Thyroid gland (tissue), 4 donors: Measurements from ENCODE around the gene CHAC1. TPM values are rescaled to one million over a fixed set of nuclear protein-coding genes. Genes with fewer than 3 reads are reported as not detected.

Experiments used
- DNase-seq, 2 donors: peaks; one replicate each; pipeline ENCODE4 v3.0.0-alpha.2; 2019
- H3K27ac ChIP-seq, 3 donors: fragments of 200-600 bp; sonication (generic); 1 replicate in 2 of 3; 2 replicates in 1 of 3; pipeline ENCODE4 v1.5.1; 2016 to 2019; ENCODE audit warnings: mild to moderate bottlenecking in 1 of 3, moderate library complexity in 1 of 3
- H3K27me3 ChIP-seq: fragments of 200-600 bp; sonication (generic); one replicate; pipeline ENCODE4 v1.5.1; 2019
- H3K36me3 ChIP-seq, 2 donors: fragments of 200-600 bp; sonication (generic); one replicate each; pipeline ENCODE4 v1.5.1; 2016 to 2019
- H3K4me1 ChIP-seq, 2 donors: fragments of 200-600 bp; sonication (generic); one replicate each; pipeline ENCODE4 v1.5.1; 2017 to 2019
- H3K4me3 ChIP-seq, 3 donors: fragments of 200-600 bp; sonication (generic); replicated peaks in 1 of 3; 1 replicate in 2 of 3; 2 replicates in 1 of 3; pipeline ENCODE4 v1.5.1; 2016; ENCODE audit warnings: mild to moderate bottlenecking in 1 of 3
- H3K9me3 ChIP-seq: fragments of 200-600 bp; sonication (generic); one replicate; pipeline ENCODE4 v1.5.1; 2017
- CTCF ChIP-seq, 6 experiments: fragments of 200-600 bp in 3 of 6; fragments of 450-650 bp in 3 of 6; sonication (generic) in 3 of 6; IDR thresholded peaks; one replicate each; pipeline ENCODE4 v1.5.1; 2016 to 2019; ENCODE audit warnings: antibody characterized with exemption in 6 of 6, mild to moderate bottlenecking in 2 of 6, inconsistent platforms in 1 of 6, moderate library complexity in 1 of 6
- POLR2A ChIP-seq, 2 donors: fragments of 450-650 bp; IDR thresholded peaks; one replicate each; pipeline ENCODE4 v1.6.1; 2017; ENCODE audit warnings: antibody characterized with exemption in 2 of 2, mild to moderate bottlenecking in 2 of 2, moderate library complexity in 1 of 2
- WGBS, 2 donors: methylation state at CpG; one replicate each; pipeline ENCODE4 v1.1.5; 2017; 5-methylcytosine and 5-hydroxymethylcytosine counted together
- intact Hi-C: fragments of 100-400 bp; cut with DNase I; formaldehyde crosslinking; loops from one replicate; pipeline ENCODE4 v1.15.1; 2023
- total RNA-seq, 4 donors: library from RNA; depleted of rRNA; stranded (reverse); fragments of >200 nt; gene quantifications; one replicate each; pipeline ENCODE4 v1.2.3, GENCODE V29; 2016

Gene CHAC1
- total RNA-seq, 4 donors from 2014 or later = 1.1 to 3.1 (median 1.8) TPM

DNA sequence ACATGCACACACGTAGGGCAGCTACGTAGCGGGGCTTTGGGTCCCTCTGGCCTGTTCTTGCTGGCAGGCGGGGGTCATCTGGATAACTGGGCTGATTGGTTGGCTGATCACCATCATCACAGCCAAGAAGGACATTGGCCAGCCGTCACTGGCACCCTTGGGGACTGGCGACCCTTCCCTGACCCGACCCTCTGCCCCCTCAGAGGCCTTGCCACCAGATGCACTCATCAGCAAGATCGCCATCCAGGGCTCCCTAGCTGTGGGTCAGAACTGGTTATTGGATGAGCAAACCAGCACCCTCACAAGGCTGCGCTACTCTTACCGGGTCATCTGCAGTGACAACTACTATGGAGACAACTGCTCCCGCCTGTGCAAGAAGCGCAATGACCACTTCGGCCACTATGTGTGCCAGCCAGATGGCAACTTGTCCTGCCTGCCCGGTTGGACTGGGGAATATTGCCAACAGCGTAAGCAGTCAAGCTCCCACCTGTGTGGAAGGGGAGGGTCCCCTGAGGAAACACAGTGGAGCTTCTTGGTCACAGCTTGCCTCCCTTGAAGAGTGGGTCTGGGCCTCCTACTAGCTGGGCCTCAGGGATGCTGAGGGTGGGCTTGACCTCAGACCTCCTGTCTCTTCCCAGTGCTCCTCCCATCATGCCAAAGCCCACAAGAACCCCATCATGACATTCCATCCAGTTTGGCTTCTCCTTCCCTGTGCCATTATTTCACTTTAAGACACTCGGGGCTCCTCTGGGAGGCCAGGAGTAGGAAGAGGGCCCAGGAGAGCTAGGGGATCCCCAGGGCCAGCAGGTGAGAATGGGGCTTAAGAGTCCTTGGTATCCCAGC lies 21.8 kb upstream of the CHAC1 start:
- Histone ChIP-seq H3K4me1 (peaks cover 40 to 46% of the 10 kb centered on the region in 2 donors), H3K27me3 (peaks cover 7% of the 10 kb centered on the region), H3K27ac (peak overlapping the region in 1 of 3 donors; percentile 56), H3K36me3 (no peaks in the 10 kb centered on the region), H3K4me3 (peak overlapping the region in 1 of 3 donors; percentile 45), H3K9me3 (no peaks in the 10 kb centered on the region)
- 69 to 70% methylated on average over 15 to 16 of the region's 16 CpGs for WGBS, 2 donors
- no peak for DNase-seq
- intact Hi-C loops = no loop called here
- no peak for TF ChIP-seq CTCF (IDR thresholded peaks at IDR 0.05)
- TF ChIP-seq POLR2A (IDR thresholded peaks at IDR 0.05) = no peak

DNA sequence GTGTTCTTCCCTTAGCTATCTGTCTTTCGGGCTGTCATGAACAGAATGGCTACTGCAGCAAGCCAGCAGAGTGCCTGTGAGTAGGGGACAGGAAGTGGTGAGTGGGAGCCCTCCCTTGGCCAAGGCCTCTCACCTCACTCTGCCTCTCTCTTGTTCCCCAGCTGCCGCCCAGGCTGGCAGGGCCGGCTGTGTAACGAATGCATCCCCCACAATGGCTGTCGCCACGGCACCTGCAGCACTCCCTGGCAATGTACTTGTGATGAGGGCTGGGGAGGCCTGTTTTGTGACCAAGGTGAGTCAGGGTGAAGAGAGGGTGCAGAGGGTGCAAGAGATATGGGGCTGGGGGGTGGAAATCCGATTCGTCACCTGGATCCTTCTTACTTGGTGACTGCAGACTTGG lies 21.1 kb upstream of the CHAC1 start:
- no peak for DNase-seq
- H3K4me3 ChIP-seq = peak overlapping the region in 1 of 3 donors; percentile 45
- H3K36me3 ChIP-seq = no peaks in the 10 kb centered on the region
- no peak overlapping the region for H3K27ac ChIP-seq
- intact Hi-C loops = no loop called here
- H3K4me1 ChIP-seq = peaks cover 39 to 40% of the 10 kb centered on the region in 2 donors
- WGBS, 2 donors = 74% methylated on average over 8 of the region's 8 CpGs
- TF ChIP-seq CTCF (IDR thresholded peaks at IDR 0.05) (no peak), POLR2A (IDR thresholded peaks at IDR 0.05) (no peak)
- no peaks in the 10 kb centered on the region for H3K9me3 ChIP-seq
- H3K27me3 ChIP-seq = peaks cover 7% of the 10 kb centered on the region

GRCh38 chr15:40932649-40933516 lies 20.4 kb upstream of the CHAC1 start:
- peaks cover 32 to 34% of the 10 kb centered on the region in 2 donors for H3K4me1 ChIP-seq
- H3K27me3 ChIP-seq = peaks cover 6% of the 10 kb centered on the region
- no peaks in the 10 kb centered on the region for H3K36me3 ChIP-seq
- 67 to 71% methylated on average over 10 to 11 of the region's 11 CpGs for WGBS, 2 donors
- DNase-seq = no peak
- no peak overlapping the region for H3K27ac ChIP-seq
- no peaks in the 10 kb centered on the region for H3K9me3 ChIP-seq
- H3K4me3 ChIP-seq = peak overlapping the region in 1 of 3 donors; percentile 45
- intact Hi-C loops = no loop called here
- TF ChIP-seq POLR2A (IDR thresholded peaks at IDR 0.05) (no peak), CTCF (IDR thresholded peaks at IDR 0.05) (no peak)

DNA sequence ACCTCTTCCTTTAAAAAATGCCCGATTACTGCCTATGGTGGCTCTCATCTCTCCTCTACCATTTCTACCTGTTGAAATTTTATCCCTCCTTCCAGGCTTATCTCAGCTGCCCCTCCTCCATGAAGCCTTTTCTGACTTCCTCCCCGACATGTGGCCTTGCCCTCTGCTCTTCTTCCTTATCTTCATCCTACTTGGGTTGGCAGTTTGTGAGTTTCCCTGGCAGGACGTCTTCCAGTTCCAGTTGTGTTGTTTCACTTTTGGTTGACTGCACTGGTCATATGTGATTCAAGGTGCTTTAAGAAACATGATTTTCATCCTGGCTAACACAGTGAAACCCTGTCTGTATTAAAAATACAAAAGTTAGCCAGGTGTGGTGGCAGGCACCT lies 19.8 kb upstream of the CHAC1 start:
- no peaks in the 10 kb centered on the region for H3K9me3 ChIP-seq
- H3K27me3 ChIP-seq = peaks cover under 1% of the 10 kb centered on the region
- TF ChIP-seq CTCF (IDR thresholded peaks at IDR 0.05) = no peak
- TF ChIP-seq POLR2A (IDR thresholded peaks at IDR 0.05) = no peak
- H3K27ac ChIP-seq = no peak overlapping the region
- no peak overlapping the region for H3K4me3 ChIP-seq
- no peaks in the 10 kb centered on the region for H3K36me3 ChIP-seq
- peaks cover 26 to 27% of the 10 kb centered on the region in 2 donors for H3K4me1 ChIP-seq
- intact Hi-C loops = no loop called here
- no peak for DNase-seq
- 74 to 84% methylated on average over 3 of the region's 3 CpGs for WGBS, 2 donors
